Astrocyte of the hippocampus (primary cell): Measurements from ENCODE around the gene SRMS.
A peak's percentile ranks its signal among the peaks of the same experiment; 100 is the strongest.
"Not testable (repeated sequence)": the region's sequence is repeated elsewhere in the genome, so short reads cannot be mapped to it uniquely, and the experiment has no call there.

Experiments
- DNase-seq: peaks from one replicate; pipeline ENCODE4 v3.0.0; 2011; ENCODE audit warnings: low read depth, low spot score

Gene SRMS

DNA sequence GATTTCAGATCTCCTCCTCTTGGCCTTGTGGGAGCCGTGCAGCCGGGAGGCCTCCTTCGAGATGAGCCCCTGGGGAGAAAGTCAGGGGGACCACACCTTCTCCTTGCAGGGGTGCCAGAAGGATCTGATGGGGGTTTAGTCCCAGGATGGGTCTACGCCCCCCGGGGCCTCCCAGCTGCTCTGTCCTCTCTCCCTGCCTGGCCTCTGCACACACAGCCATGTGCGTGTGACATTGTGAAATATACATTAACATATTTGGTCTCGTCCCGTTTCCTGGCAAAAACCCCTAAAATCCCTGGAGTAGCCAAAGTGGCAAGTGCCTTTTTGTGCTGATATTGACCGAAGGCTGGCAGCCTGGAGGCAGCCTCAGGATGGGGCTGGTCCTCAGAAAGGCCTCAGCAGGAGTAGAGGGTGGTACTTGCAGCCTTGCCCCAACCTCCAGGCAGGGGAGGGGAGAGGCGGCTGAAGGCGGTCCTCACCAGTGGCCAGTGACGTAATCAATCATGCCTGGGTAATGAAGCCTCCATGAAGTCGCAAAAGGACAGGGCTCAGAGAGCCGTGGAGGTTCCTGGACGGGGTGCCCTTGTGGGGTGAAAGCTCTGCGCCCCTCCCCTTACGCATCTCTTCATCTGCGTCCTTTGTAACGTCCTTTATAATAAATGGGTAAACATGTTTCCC, 31.6 kb upstream of the SRMS start:
- no peak for DNase-seq

DNA sequence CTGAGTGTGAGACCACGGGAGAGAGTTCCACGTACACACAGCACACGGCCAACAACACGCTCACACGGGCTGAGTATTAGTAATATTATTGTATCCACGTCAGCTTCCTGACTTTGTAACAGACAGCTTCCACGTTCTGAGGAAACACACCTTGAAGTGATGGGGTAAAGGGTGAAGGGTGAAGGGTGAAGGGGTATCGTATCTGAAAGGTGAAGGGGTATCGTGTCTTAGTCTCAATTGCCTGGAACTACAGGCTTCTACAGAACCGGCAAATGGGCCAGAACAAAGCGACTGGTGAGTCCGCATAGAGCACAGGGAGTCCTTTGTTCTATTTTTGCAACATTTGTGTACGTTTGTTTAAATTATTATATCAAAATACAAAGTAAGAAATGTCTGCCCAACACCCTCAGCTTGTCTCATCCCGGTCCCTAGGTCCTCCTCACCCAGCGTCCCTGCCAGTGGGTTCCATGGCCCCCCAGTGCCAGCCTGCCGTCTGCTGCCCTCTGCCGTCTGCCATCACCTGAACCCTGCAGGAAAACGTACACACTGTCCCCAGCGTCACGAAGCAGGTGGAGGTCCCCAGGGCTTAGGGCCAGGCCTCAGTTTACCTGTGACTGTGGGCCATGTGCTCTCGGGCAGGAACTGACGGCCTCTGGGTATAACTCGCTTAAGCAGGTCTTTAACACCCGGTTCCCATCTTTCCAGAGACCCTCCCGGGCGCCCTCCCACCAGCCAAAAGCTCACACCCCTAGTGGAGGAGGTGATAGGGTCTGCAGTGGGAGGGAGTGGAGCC, 30.9 kb upstream of the SRMS start:
- DNase-seq: no peak

DNA sequence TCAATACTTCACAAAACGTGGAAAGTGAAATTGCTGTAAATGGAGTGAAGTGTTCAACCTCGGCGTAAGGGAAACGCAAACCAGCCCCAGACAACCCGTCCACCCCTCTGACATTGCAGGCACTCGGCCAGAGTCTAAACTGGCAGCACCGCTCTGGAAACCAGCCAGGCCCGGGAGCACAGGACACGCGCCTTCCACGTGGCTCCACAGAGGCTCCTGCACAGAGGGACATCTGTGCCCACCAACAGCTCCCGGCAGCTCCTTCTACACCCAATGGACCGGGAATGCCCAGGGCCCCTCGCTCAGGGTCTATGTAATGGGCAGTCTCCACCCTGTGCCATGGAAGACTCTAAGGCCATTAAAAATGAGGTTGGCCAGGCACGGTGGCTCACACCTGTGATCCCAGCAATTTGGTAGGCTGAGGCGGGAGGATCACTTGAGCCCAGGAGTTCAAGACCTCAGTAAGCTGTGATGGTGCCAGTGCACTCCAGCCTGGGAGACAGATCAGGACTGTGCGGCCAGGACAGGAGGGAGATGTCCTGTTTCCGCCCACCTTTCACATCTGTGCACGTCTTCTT, 29.9 kb upstream of the SRMS start:
- DNase-seq: no peak

DNA sequence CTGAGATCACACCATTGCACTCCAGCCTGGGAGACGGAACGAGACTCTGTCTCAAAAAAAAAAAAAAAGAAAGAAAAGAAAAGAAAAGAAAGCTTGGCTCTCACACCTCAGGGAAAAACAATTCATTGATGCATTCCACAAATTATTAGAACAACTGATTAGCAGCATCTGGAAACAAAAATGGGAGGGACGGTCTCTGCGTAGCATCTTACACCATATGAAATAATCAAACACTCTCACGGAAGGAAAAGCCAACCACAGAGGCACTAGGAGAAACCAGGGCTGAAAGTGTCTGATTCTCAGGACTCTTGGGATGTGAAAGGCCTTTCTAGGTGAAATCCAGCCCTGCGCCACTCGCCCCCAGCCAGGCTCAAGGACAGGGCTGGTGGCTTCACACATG, 28.8 kb upstream of the SRMS start:
- DNase-seq: no peak

DNA sequence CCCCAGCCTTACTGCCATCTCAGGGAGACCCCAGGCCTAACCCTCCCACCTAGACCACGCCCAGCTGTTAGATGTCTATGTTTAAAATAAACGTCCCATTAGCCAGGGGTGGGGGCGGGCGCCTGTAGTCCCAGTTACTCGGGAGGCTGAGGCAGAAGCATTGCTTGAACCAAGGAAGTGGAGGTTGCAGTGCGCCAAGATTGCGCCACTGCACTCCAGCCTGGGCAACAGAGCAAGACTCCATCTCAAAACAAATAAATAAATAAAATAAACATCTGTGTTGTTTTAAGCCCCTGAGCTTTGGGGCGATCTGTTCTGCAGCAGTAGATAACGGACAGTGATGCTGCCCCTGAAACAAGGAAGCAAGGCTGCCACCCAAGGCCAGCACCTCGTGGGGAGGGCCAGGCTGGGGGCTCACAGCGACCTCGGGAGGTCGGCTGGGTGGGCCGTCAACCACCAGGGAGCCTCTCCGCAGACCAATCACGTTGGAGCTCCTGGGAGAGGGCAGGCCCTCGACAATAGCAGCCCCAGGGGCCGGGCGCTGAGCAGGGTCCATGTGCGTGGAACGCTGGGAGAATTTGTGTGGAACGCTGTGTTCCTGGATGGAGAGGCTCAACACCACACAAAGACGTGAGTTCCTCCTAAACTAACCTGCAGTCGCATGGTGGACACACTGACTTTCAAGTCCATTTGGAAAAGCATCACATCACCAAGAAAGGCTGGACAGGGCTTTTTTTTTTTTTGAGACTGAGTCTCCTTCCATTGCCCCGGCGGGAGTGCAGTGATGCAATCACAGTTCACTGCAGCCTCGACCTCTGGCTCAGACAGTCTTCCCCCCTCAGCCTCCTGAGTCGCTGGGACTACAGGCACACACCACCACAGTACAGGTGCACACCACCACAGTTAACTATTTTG, 27.5 kb upstream of the SRMS start:
- no peak for DNase-seq

DNA sequence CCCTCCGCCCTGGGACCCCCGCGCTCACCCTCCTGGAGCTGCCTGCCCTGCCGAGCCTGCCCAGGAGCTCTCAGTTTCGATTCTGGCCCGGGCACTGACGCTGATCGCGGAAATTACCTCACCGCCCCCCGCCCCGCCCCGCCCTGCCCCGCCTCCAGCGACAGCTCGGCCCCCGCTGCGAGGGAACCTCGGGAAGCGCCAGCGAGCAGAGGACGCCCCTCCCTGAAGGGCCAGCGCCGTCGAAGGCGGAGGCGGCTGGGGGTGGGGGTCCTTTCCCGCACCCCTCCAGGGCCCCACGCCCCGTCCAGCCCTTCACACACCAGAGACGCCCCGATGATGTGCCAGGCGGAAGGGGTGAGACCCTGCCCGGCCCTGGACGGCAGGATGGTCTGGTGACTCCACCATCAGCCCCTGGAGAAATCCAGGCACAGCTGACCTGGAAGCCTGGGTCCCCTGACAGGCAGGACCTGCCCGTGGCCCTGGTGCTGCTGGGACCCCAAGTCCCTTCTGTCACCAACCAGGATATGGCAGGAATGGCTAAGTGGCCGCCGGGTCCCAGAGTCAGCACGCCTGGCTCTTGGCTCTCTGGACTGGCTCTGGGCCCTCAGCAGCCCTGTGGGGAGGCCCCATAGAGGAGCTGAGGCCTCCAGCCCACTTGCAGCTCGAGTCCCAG, 26.7 kb upstream of the SRMS start, which contains the start of gene HELZ2:
Gene HELZ2 (minus strand): TSS at position 84 of the 673 bp plus-strand sequence. CDS start 1,854 bp downstream, outside the sequence.
- DNase-seq: peak; percentile 84

DNA sequence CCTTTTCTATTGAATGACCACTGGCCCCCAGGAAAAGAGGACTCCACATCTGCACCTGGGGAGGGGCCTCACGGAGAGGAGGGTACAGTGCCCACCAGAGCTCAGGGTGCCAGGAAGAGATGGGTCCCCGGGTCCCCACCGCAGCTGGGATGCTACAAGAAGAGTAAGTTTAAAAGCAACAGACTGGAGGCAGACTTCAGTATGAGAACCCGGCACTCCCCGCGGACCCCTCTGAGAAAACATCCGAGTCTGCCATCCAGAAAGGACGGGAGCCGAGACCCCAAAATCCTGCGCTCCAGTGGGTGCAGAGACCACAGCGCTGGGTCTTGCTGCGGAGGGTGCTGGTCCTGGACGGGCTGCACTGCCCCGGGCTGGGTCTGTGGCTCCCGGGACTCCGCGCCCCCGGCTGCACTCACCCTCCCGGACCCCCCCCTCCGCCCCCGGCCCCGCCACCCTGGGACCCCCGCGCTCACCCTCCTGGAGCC, 26.1 kb upstream of the SRMS start:
- DNase-seq: peak; percentile 24

DNA sequence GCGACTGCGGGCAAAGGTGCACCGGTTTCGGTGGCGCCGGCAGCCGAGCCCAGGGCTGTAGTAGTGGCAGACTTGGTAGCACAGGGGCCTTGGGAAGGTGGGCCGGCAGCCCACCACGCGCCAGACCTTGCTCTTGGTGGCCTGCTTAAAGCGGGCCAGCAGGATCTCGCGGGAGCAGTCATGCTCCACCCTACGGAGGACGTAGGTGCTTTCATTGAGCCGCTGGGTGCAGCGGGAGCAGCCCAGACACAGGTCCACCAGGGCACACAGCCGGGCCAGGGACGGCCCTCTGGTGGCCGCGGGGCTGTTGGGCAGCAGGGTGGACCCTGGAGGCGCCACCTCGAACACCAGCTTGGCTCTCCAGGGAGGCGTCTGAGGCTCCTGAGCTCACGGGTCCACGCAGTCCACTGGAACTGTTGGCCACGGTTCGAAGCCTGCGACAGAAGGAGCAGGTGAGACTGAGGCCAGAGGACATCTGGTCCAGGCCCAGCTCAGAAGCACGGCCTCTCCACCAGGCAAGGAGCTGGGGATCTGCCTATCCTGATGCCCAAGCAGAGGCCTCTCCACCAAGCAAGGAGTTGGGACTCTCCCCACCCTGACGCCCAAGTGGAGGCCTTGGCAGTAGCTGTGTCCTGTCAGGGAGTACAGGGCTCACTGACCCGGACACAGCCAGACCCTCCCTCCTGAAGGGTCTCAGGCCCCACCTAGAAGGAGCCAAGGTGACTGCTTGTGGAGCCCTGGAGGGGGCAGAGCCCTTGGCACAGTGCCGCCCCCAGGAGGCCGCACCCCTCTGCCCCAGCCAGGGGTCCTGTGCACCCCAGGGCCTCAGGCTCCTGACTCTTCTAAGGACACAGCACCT, 25.5 kb upstream of the SRMS start:
- peak; percentile 29 for DNase-seq

DNA sequence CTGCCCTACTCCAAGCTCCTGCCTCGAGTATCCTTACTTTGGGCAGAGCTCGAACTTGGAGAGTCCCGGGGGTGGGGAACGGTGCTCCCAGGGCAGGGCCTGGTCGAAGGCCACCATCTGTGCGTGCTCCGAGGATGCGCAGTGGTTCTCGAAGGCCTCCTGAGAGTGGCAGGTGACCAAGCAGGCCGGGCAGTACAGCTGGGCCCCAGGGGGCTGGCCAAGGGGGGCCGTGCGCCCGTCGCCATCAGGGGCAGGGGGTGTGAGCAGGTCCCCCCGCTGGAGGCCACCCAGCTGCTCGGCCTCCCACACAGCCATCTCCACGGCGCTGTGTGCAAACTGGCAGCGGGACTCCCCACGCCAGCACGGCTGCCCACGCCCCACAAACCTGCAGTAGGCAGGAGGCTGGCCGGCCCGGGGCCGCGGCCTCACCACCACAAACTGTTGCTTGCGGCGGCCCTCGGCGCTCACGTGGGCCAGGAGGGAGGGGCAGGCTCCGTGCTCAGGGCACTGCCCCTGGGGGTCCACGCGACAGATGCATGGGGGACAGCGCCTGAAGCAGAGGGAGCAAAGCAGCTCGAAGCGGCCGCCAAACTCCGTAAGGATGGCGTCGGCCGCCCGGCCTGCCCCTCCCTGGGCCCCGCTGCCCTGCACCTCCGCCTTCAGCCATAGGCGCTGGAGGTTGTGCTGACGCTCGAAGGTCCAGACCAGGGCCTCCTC, 24.7 kb upstream of the SRMS start:
- no peak for DNase-seq

DNA sequence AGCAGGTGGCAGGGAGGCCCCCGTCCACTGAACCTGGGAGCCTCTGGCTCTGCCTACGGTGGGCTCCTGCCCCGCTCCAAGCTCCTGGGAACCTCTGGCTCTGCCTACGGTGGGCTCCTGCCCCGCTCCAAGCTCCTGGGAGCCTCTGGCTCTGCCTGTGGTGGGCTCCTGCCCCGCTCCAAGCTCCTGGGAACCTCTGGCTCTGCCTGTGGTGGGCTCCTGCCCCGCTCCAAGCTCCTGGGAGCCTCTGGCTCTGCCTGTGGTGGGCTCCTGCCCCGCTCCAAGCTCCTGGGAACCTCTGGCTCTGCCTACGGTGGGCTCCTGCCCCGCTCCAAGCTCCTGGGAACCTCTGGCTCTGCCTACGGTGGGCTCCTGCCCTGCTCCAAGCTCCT, 23.5 kb upstream of the SRMS start:
- not testable (repeated sequence) for DNase-seq

DNA sequence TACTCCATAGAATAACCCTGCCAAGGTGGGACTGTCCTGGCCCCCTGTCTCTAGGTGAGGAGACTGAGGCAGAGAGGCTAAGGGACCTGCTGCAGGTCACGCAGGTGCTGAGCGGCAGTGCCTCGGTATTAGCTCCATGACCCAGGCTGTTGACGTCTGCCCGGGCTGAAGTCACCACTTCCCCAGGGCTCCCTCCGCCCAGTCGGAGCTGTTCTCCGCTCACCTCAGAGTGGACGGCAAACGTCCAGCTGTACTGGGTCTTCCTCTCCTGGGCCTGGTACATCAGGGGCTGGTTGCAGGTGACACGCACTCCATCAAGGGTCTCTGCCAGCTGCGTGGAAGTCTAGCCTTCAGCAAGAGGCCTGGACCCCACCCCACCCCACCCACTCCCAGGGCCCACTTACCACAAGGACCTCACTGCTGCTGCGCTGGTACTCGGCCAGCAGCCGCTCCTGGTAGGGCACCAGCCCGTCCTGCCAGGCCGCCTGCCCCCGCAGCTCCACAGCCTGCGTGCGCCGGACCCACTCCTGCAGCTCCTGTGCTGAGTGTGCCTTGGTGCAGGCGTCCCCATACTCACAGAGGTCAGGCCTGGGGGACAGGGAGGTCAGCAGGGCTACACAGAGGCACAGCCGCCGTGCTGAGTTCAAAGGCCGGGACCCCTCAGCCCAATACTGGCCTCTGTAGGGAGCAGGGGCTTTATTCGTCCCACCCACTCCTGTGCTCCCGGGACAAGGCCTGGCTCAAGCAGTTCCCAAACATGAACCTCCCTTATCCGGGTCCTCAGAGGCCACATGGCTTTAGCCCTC, 22.9 kb upstream of the SRMS start:
- no peak for DNase-seq

DNA sequence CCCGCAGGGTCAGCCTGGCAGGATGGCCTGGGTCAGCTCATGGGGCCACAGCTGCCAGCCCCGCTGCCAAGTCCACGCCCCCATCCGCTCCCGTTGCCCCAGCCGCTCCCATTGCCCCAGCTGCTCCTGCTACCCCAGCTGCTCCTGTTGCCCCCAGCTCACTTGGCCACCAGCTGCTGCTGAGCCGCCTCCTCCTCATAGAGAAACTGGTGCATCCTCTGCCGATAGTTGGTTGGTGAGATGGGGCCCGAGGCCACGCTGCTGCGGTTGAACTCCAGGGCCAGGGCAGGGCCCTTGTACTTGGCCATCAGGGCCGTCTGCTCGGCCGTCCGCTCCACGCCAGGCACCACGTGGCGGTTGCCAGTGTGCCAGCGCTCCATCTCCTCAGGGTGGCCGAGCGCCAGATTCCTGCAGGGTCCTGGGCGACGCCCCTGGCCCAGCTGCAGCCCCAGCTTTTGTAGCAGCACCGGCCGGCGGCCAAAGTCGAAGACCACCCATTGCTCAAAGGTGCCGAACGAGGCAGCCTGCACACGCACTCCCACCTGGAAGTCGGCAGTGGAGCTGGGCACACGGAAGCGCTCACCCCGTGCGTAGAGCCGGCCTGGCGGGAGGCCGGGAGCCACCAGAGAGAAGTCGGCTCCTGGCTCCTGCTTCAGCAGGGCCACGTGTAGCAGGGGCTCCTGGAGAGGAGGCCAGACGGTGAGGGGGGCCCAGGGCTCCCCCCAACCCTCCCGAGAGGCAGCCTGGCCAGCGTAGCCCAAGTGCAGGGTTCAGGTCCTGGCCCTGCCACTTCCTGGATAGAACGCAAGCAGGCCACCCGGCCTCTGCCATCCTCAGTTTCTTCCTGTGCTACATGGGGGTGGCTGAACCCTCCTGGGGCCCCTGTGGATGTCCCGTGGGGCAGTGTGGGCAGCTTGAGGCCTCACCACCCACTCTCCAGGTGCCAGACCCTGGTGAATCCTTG, 21.7 kb upstream of the SRMS start:
- no peak for DNase-seq

DNA sequence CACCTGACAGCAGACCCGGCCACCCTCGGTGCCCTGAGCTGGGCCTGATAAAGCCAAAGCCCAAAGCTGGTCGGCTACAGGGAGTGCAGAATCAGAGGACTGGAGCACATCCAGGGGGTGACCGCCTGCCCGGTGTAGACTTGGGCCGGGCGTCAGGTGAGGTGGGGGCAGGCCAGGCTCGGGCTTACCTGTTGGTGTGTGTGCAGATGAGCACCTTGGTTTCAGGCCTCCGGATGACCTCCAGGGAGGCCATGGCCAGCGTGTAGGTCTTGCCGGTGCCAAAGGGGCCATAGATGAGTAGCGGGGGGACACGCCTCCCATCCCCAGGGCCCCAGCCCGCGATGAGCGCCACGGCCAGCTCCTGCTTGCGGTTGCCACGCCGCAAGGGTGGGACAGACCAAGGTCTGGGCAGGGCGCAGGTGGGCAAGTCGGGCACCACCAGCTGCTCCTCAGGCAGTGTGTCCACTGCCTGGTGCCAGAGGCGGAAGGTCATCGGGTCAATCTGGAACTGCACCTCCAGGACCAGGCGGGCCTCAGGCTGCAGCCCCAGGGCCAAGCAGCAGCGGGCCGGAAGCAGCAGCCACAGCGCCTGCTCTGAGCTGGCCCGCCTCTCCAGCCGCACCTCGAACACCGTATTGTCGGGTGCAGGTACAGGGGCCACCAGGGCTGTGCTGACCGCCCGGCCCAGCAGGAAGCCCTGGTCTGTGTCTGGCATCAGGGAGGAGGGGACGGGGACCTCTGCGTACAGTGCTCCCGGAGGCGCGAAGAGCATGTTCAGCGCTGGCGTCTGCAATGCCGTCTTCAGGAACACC, 20.8 kb upstream of the SRMS start:
- no peak for DNase-seq

DNA sequence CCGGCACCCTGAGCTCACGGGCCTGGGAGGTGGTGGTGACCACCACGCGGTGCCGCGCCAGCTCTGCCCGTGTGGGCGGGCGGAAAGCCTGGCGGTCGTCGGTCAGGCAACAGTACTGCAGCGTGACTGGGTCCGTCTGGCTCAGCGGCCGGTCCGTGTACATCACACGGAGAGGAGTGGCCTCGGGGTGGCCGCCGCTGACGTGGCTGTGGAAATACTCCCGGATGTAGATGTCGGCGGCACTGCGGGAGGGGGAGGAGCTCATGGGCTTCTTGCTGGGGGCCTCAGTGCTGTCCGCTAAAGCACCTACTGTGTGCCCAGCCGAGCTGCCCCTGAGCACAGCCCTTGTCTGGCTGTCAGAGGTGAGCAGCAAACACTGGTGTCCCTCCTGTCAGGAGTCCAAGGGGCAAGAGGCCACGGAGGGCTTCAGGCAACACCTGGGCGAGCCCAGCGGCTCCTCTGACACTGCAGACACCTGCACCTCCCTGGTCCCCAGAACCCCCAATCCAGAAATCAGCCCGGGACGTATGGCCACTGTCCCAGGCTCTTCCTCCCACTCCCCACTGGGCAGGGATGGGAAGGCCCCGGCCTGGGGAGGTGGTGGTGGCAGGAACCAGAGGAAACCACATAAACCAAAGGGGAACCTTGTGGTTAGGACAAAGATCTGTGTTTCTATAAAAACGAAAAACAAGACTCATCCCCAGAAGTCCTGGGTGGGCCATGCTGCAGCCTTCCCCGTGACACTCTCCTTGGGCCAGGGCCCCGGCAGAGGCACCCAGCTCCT, 20.0 kb upstream of the SRMS start:
- no peak for DNase-seq

DNA sequence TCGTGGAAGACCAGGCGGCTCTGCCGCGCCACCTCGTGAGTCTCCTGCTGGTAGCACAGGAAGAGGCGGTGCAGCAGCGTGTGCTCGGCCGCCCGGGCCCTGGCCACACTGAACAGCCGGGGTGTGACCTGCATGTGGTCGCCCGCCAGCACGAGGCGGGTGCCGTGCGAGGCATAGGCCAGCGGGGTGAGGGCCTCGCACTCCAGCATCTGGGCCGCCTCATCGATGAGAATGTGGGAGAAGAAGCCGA, 19.5 kb upstream of the SRMS start:
- no peak for DNase-seq
